Thymus (tissue), 11 donors: ENCODE measurements around the gene KCNA5. TPM values are rescaled to one million over a fixed set of nuclear protein-coding genes. Genes with fewer than 3 reads are reported as not detected.

Experiments
- DNase-seq, 9 donors: peaks; one replicate each; pipeline ENCODE4 v3.0.0-alpha.2; 2013; ENCODE audit warnings: low spot score in 9 of 9, low read depth in 6 of 9, missing footprints in 1 of 9
- H3K27ac ChIP-seq, 2 donors: one replicate each; pipeline ENCODE4 v1.5.1; 2013; ENCODE audit warnings: control low read depth in 1 of 2, low read depth in 1 of 2, low read length in 1 of 2, mild to moderate bottlenecking in 1 of 2, moderate library complexity in 1 of 2
- H3K27me3 ChIP-seq, 2 donors: one replicate each; pipeline ENCODE4 v1.5.1; 2013; ENCODE audit warnings: low read length in 1 of 2; ENCODE audit not compliant: control insufficient read depth in 2 of 2, insufficient read depth in 1 of 2
- H3K36me3 ChIP-seq, 2 donors: one replicate each; pipeline ENCODE4 v1.5.1; 2013; ENCODE audit warnings: low read length in 1 of 2, mild to moderate bottlenecking in 1 of 2, moderate library complexity in 1 of 2; ENCODE audit not compliant: control insufficient read depth in 2 of 2, insufficient read depth in 2 of 2
- H3K4me1 ChIP-seq, 2 donors: one replicate each; pipeline ENCODE4 v1.5.1; 2013; ENCODE audit warnings: low read length in 2 of 2; ENCODE audit not compliant: control insufficient read depth in 2 of 2, insufficient read depth in 2 of 2
- H3K4me3 ChIP-seq, 2 donors: one replicate each; pipeline ENCODE4 v1.5.1; 2013; ENCODE audit warnings: low read length in 2 of 2, control low read depth in 1 of 2, mild to moderate bottlenecking in 1 of 2
- H3K9me3 ChIP-seq, 2 donors: one replicate each; pipeline ENCODE4 v1.5.1; 2013; ENCODE audit warnings: low read length in 1 of 2, mild to moderate bottlenecking in 1 of 2; ENCODE audit not compliant: control insufficient read depth in 2 of 2, insufficient read depth in 1 of 2
- WGBS: extraction: QIAGEN DNeasy Blood & Tissue Kit; methylation state at CpG from one replicate; pipeline ENCODE4 v1.1.7; 2013; 5-methylcytosine and 5-hydroxymethylcytosine counted together
- polyA plus RNA-seq: library from polyadenylated mRNA; stranded (reverse); fragments of 200-250 nt; gene quantifications from one replicate; pipeline ENCODE4 v1.2.3, GENCODE V29; 2013
- total RNA-seq: library from RNA; stranded (reverse); fragments of 120-200 nt; gene quantifications from one replicate; pipeline ENCODE4 v1.2.4, GENCODE V29; 2013
- donor health status: healthy.

KCNA5 gene
- total and polyA plus RNA-seq, 2 donors = 0.33 to 2.9 TPM

- Histone ChIP-seq H3K4me1 (no peaks in the 10 kb centered on the region), H3K36me3 (no peaks in the 10 kb centered on the region), H3K9me3 (no peaks in the 10 kb centered on the region), H3K27ac (no peak overlapping the region), H3K4me3 (no peak overlapping the region), H3K27me3 (peaks cover 4 to 14% of the 10 kb centered on the region in 2 donors)
- 23% methylated on average over 12 of the region's 12 CpGs for WGBS
- peak in 7 of 9 donors; percentile 6 to 73 (median 42) for DNase-seq
Observed at GRCh38 chr12:5022465-5023061, 21.1 kb upstream of the KCNA5 start.

GRCh38 chr12:5023842-5024241 is 19.8 kb upstream of the KCNA5 start:
- H3K27me3 ChIP-seq = peaks cover 4 to 16% of the 10 kb centered on the region in 2 donors
- no peak overlapping the region for H3K27ac ChIP-seq
- 96% methylated on average over 6 of the region's 6 CpGs for WGBS
- H3K4me3 ChIP-seq = no peak overlapping the region
- H3K36me3 ChIP-seq = no peaks in the 10 kb centered on the region
- H3K4me1 ChIP-seq = no peaks in the 10 kb centered on the region
- no peak for DNase-seq
- no peaks in the 10 kb centered on the region for H3K9me3 ChIP-seq

GRCh38 chr12:5026342-5026938 is 17.2 kb upstream of the KCNA5 start:
- 93% methylated on average over 4 of the region's 4 CpGs for WGBS
- no peak for DNase-seq
- no peak overlapping the region for H3K4me3 ChIP-seq
- peaks cover 4 to 16% of the 10 kb centered on the region in 2 donors for H3K27me3 ChIP-seq
- H3K36me3 ChIP-seq = no peaks in the 10 kb centered on the region
- H3K4me1 ChIP-seq = no peaks in the 10 kb centered on the region
- H3K9me3 ChIP-seq = no peaks in the 10 kb centered on the region
- no peak overlapping the region for H3K27ac ChIP-seq

GRCh38 chr12:5027046-5027821 is 16.4 kb upstream of the KCNA5 start:
- H3K4me1 ChIP-seq = no peaks in the 10 kb centered on the region
- H3K27ac ChIP-seq = no peak overlapping the region
- no peak for DNase-seq
- H3K9me3 ChIP-seq = no peaks in the 10 kb centered on the region
- WGBS = 81% methylated on average over 4 of the region's 4 CpGs
- no peak overlapping the region for H3K4me3 ChIP-seq
- H3K36me3 ChIP-seq = no peaks in the 10 kb centered on the region
- H3K27me3 ChIP-seq = peaks cover 2 to 16% of the 10 kb centered on the region in 2 donors

GRCh38 chr12:5030066-5030465 is 13.6 kb upstream of the KCNA5 start:
- peaks cover 0 to 12% of the 10 kb centered on the region in 2 donors for H3K27me3 ChIP-seq
- no peak for DNase-seq
- H3K27ac ChIP-seq = no peak overlapping the region
- H3K36me3 ChIP-seq = no peaks in the 10 kb centered on the region
- H3K9me3 ChIP-seq = no peaks in the 10 kb centered on the region
- H3K4me3 ChIP-seq = no peak overlapping the region
- peaks cover 10 to 13% of the 10 kb centered on the region in 2 donors for H3K4me1 ChIP-seq

GRCh38 chr12:5031242-5031641 is 12.4 kb upstream of the KCNA5 start:
- DNase-seq = no peak
- H3K4me3 ChIP-seq = no peak overlapping the region
- no peak overlapping the region for H3K27ac ChIP-seq
- H3K4me1 ChIP-seq = peaks cover 10 to 13% of the 10 kb centered on the region in 2 donors
- WGBS = 96% methylated on average over 6 of the region's 6 CpGs
- H3K9me3 ChIP-seq = no peaks in the 10 kb centered on the region
- peaks cover 0 to 10% of the 10 kb centered on the region in 2 donors for H3K27me3 ChIP-seq
- H3K36me3 ChIP-seq = no peaks in the 10 kb centered on the region

- Histone ChIP-seq H3K4me1 (peaks cover 10 to 13% of the 10 kb centered on the region in 2 donors), H3K36me3 (no peaks in the 10 kb centered on the region), H3K27ac (no peak overlapping the region), H3K4me3 (no peak overlapping the region), H3K27me3 (peaks cover 0 to 7% of the 10 kb centered on the region in 2 donors), H3K9me3 (no peaks in the 10 kb centered on the region)
- DNase-seq = no peak
- 95% methylated on average over 3 of the region's 3 CpGs for WGBS
Observed at GRCh38 chr12:5031958-5032357, 11.7 kb upstream of the KCNA5 start.

- Histone ChIP-seq H3K27ac (no peak overlapping the region), H3K9me3 (no peaks in the 10 kb centered on the region), H3K4me1 (peaks cover 10 to 13% of the 10 kb centered on the region in 2 donors), H3K27me3 (peaks cover 0 to 2% of the 10 kb centered on the region in 2 donors), H3K4me3 (no peak overlapping the region), H3K36me3 (no peaks in the 10 kb centered on the region)
- no peak for DNase-seq
- 98% methylated on average over 11 of the region's 11 CpGs for WGBS
Observed at GRCh38 chr12:5032821-5033220, 10.9 kb upstream of the KCNA5 start.

GRCh38 chr12:5033883-5034282 is 9.8 kb upstream of the KCNA5 start:
- WGBS = 92% methylated on average over 1 of the region's 1 CpG
- H3K4me1 ChIP-seq = peaks cover 10 to 13% of the 10 kb centered on the region in 2 donors
- no peak overlapping the region for H3K27ac ChIP-seq
- H3K4me3 ChIP-seq = no peak overlapping the region
- H3K36me3 ChIP-seq = no peaks in the 10 kb centered on the region
- no peaks in the 10 kb centered on the region for H3K27me3 ChIP-seq
- DNase-seq = no peak
- no peaks in the 10 kb centered on the region for H3K9me3 ChIP-seq
